Measurements from ENCODE around the gene ASXL2. TPM values are rescaled to one million over a fixed set of nuclear protein-coding genes. Genes with fewer than 3 reads are reported as not detected.

ASXL2 gene
- polyA plus RNA-seq, 3 donors: 3.6 to 13.4 (median 7.1) TPM

- no peak overlapping the region for H3K4me2 ChIP-seq (replicated peaks; ENCODE audit: extremely low read depth, low read length, poor library complexity, severe bottlenecking)
- no peak overlapping the region for H3K9ac ChIP-seq (ENCODE audit: insufficient read depth, low read length, poor library complexity, severe bottlenecking)
- H3K36me3 ChIP-seq (replicated peaks in 1 of 2; ENCODE audit: control insufficient read depth in 1 of 2, insufficient read depth in 2 of 2, low read length in 2 of 2): no peaks in the 10 kb centered on the region
- no peaks in the 10 kb centered on the region for H3K4me1 ChIP-seq (ENCODE audit: control insufficient read depth in 1 of 2, insufficient read depth in 2 of 2, low read length in 2 of 2)
- no peak for DNase-seq
- H3K9me3 ChIP-seq (replicated peaks in 1 of 2; ENCODE audit: control insufficient read depth in 1 of 2, insufficient read depth in 1 of 2, low read length in 2 of 2): peaks cover 0 to 6% of the 10 kb centered on the region in 2 donors
- no peak overlapping the region for H3K27ac Mint-ChIP-seq
- no peaks in the 10 kb centered on the region for H3K27me3 ChIP-seq (ENCODE audit: control insufficient read depth in 2 of 2, insufficient read depth in 2 of 2, low read length in 2 of 2)
- no peak overlapping the region for H3K27ac ChIP-seq (ENCODE audit: low read depth in 1 of 2, low read length in 2 of 2)
- no peaks in the 10 kb centered on the region for H4K20me1 ChIP-seq (ENCODE audit: insufficient read depth, low read length)
- intact Hi-C loops (cut with micrococcal nuclease): no loop called here
- H3K4me3 ChIP-seq (replicated peaks in 1 of 3; ENCODE audit: low read depth in 2 of 3, low read length in 3 of 3): no peak overlapping the region
- no peaks in the 10 kb centered on the region for H3K36me3 Mint-ChIP-seq
- peaks cover 4 to 10% (median 7%) of the 10 kb centered on the region in 7 donors for H3K9me3 Mint-ChIP-seq
- H3K27me3 Mint-ChIP-seq (ENCODE audit: low read depth in 3 of 3): peaks cover 2 to 4% (median 4%) of the 10 kb centered on the region in 3 donors
- H3K79me2 ChIP-seq (ENCODE audit: insufficient read depth, low read length): no peaks in the 10 kb centered on the region
- no peaks in the 10 kb centered on the region for H3K4me1 Mint-ChIP-seq
- H3K4me3 Mint-ChIP-seq: no peak overlapping the region
- TF ChIP-seq CTCF (IDR thresholded peaks at IDR 0.05): no peak
- H2AFZ ChIP-seq (ENCODE audit: insufficient read depth, low read depth, low read length, poor library complexity, severe bottlenecking): no peak overlapping the region
- WGBS (ENCODE audit: insufficient coverage): 100% methylated on average over 1 of the region's 2 CpGs
Observed at GRCh38 chr2:25905126-25905525, 26.8 kb upstream of the ASXL2 start.

- Histone ChIP-seq H3K9me3 (replicated peaks in 1 of 2; ENCODE audit: control insufficient read depth in 1 of 2, insufficient read depth in 1 of 2, low read length in 2 of 2) (peaks cover 0 to 6% of the 10 kb centered on the region in 2 donors), H2AFZ (ENCODE audit: insufficient read depth, low read depth, low read length, poor library complexity, severe bottlenecking) (no peak overlapping the region), H3K27ac (ENCODE audit: low read depth in 1 of 2, low read length in 2 of 2) (no peak overlapping the region), H3K36me3 (replicated peaks in 1 of 2; ENCODE audit: control insufficient read depth in 1 of 2, insufficient read depth in 2 of 2, low read length in 2 of 2) (no peaks in the 10 kb centered on the region), H4K20me1 (ENCODE audit: insufficient read depth, low read length) (no peaks in the 10 kb centered on the region), H3K4me3 (replicated peaks in 1 of 3; ENCODE audit: low read depth in 2 of 3, low read length in 3 of 3) (no peak overlapping the region), H3K9ac (ENCODE audit: insufficient read depth, low read length, poor library complexity, severe bottlenecking) (no peak overlapping the region), H3K4me1 (ENCODE audit: control insufficient read depth in 1 of 2, insufficient read depth in 2 of 2, low read length in 2 of 2) (no peaks in the 10 kb centered on the region), H3K79me2 (ENCODE audit: insufficient read depth, low read length) (no peaks in the 10 kb centered on the region), H3K4me2 (replicated peaks; ENCODE audit: extremely low read depth, low read length, poor library complexity, severe bottlenecking) (no peak overlapping the region), H3K27me3 (ENCODE audit: control insufficient read depth in 2 of 2, insufficient read depth in 2 of 2, low read length in 2 of 2) (no peaks in the 10 kb centered on the region)
- TF ChIP-seq CTCF (IDR thresholded peaks at IDR 0.05): no peak
- DNase-seq: no peak
- intact Hi-C loops (cut with micrococcal nuclease): no loop called here
- Mint-ChIP-seq H3K9me3 (peaks cover 3 to 10% (median 7%) of the 10 kb centered on the region in 7 donors), H3K36me3 (no peaks in the 10 kb centered on the region), H3K4me3 (no peak overlapping the region), H3K27me3 (ENCODE audit: low read depth in 3 of 3) (peaks cover 3 to 4% (median 4%) of the 10 kb centered on the region in 3 donors), H3K27ac (no peak overlapping the region), H3K4me1 (no peaks in the 10 kb centered on the region)
- 100% methylated on average over 3 of the region's 5 CpGs for WGBS (ENCODE audit: insufficient coverage)
Observed at GRCh38 chr2:25903216-25903776, 25.0 kb upstream of the ASXL2 start.
